GDM1 (cell line): Measurements from ENCODE around the gene CORT.
"Not testable (repeated sequence)": the region's sequence is repeated elsewhere in the genome, so short reads cannot be mapped to it uniquely, and the experiment has no call there.

Source experiments
- DNase-seq: peaks from one replicate; lab custom pipeline; 2025; lab: John Stamatoyannopoulos, UW

Gene CORT, protein sequence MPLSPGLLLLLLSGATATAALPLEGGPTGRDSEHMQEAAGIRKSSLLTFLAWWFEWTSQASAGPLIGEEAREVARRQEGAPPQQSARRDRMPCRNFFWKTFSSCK

DNA sequence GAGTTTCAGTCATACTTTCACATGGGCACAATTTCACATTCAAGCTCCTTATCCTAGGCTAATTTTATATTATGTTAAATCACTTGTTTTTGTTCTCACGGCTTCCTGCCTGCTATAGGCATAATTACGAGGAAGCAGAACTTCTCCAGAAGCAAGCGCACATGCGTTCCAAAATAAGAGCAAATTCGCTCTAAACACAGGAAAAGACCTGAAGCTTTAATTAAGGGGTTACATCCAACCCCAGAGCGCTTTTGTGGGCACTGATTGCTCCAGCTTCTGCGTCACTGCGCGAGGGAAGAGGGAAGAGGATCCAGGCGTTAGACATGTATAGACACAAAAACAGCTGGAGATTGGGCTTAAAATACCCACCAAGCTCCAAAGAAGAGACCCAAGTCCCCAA lies at the start of gene CORT:
TSS of gene CORT (plus strand) at position 281 of the 400 bp plus-strand sequence. CDS start 193 bp downstream, outside the sequence.
- no peak for DNase-seq

DNA sequence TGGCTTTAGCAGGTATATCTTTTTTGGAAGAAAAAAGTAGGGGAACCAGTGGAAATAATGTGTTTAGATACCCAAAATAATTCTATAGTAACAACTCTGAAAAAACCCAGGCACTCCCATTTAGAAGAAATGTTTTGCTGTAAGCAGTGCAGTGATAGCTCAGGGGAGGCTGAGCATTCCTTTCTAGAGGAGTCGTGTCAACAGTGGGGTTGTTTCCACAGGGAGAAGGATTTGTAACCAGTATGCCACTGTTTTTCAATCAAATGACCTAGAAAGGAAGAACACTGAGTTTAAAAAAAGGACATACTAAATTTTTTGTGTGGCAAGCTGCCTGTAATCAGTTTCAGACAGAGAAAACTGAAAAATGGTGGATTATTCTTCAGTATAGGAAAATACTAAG lies 48.5 kb upstream of the CORT start:
- no peak for DNase-seq

GRCh38 chr1:10402729-10403274 lies 47.0 kb upstream of the CORT start:
- no peak for DNase-seq

DNA sequence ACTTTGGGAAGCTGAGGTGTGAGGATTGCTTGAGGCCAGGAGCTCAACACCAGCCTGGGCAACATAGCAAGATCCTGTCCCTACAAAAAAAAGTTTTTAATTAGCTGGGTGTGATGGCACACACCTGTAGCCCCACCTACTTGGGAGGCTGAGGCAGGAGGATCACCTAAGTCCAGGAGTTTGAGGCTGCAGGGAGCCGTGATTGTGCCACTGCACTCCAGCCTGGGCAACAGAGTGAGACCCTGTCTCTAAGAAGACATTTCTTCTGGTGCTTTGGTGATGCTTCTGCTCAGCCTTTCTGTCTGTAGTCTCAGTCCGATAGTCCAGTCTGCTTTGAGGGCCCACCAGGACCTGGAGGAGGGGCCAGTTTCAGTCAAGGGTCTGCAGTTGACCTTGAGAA lies 42.6 kb upstream of the CORT start:
- DNase-seq, result no peak

DNA sequence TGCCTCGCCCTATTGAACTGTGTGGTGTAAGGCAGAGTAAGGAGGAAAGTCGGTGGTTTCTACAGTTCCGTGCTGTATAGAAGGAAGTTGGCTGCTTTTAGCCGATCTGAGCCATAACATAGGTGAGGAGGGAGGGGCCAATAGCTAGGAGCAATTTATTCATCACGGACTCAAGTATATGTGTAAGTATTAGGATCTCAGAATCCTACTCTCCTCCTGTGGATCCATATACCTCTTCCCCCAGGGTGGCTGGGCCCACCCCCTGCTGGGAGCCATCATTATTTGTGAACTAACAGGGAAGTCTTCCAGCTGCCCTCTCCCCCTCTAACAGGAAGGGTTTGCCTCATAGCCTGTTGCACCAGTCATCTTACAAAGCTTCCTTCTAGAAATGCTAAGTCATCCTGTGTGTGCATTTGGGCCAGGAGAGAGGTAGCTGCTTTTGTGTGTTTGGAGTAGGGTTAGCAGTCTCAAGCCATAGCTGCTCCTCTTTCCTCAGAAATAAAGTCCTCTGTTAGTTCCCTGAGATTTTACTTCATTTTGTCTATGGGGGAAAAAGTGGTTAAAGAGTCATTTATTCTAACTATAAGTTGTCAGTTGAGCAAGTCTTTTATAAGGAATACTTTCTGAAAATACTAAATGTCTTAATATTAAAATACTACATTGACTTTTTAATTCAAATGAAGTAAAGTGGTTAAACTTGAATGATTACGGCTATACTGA lies 34.5 kb upstream of the CORT start:
- peak; percentile 87 for DNase-seq

GRCh38 chr1:10415967-10416366 lies 33.9 kb upstream of the CORT start:
- not testable (repeated sequence) for DNase-seq

- DNase-seq, result not testable (repeated sequence)
Observed at GRCh38 chr1:10418741-10419140, 31.1 kb upstream of the CORT start.

DNA sequence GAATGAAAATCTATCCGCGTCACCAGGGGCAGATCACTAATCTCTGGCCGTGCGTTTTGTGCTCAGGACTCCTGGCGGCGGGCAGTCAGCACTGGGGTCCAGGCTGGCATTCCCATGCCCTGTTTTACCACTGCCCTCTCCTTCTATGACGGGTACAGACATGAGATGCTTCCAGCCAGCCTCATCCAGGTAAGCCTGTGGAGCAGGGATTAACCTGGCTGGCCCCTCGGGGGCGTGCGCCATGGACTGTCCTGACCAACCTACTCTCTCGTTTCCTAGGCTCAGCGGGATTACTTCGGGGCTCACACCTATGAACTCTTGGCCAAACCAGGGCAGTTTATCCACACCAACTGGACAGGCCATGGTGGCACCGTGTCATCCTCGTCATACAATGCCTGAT lies 30.5 kb upstream of the CORT start:
- DNase-seq, result no peak

DNA sequence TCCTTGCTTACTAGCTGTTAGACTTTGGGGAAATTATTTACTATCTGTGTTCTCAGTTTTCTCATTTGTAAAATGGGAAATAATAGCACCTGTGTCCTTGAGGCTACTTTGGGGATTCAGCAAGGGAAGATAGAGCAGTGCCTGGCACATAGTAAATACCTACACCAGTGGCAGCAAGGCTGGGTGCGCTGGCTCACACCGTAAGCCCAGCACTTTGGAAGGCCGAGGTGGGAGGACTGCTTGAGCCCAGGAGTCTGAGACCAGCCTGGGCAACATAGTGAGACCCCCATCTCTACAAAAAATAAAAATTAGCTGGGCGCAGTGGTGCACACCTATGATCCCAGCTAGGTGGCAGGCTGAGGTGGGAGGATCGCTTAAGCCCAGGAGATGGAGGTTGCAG lies 28.2 kb upstream of the CORT start:
- no peak for DNase-seq

DNA sequence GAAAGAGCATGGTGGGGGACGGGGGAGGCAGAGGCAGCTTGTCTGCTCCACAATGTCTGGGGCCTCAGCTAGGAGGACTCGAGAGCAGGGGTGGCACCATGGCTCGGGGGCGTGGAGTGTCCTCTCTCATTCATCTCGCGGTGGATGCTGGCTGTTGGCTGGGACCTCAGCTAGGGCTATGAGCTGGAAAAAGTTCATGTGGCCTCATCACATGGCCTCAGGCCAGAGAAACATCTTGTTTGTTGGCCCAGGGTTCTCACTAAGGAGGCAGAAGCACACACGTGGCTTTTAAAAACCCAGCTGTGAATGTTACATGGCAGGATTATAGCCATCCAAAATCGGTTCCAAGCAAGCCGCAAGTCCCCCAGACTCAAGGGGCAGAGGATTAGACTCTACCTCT lies 25.8 kb upstream of the CORT start:
- no peak for DNase-seq

DNA sequence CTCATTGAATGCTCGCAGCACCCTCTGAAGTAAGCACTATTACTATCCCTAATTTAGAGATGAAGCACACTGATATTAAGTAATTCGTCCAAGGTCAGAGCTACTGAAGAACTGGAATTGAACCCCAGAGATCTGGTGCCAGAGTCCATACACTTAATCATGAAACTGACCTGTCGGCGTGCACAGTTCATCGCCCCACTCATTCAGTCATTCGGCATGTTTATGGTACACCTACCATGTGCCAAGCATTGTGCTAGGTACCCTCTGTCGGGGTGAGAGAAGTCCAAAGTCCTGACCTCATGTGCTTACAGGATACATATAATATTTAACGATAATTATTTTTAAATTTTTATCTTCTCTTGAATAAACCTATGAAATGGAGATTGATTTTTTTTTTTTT lies 25.2 kb upstream of the CORT start:
- no peak for DNase-seq

DNA sequence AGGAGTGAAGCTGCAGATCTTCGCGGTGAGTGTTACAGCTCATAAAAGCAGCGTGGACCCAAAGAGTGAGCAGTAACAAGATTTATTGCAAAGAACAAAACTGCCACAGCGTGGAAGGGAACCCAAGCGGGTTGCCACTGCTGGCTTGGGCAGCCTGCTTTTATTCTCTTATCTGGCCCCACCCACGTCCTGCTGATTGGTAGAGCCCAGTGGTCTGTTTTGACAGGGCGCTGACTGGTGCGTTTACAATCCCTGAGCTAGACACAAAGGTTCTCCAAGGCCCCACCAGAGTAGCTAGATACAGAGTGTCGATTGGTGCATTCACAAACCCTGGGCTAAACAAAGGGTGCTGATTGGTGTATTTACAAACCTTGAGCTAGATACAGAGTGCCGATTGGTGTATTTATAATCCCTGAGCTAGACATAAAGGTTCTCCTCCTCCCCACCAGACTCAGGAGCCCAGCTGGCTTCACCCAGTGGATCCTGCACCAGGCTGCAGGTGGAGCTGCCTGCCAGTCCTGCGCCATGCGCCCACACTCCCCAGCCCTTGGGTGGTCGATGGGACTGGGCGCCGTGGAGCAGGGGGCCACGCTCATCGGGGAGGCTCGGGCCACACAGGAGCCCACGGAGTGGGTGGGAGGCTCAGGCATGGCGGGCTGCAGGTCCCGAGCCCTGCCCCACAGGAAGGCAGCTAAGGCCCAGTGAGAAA lies 23.9 kb upstream of the CORT start:
- not testable (repeated sequence) for DNase-seq

GRCh38 chr1:10426535-10426848 lies 23.3 kb upstream of the CORT start:
- not testable (repeated sequence) for DNase-seq

DNA sequence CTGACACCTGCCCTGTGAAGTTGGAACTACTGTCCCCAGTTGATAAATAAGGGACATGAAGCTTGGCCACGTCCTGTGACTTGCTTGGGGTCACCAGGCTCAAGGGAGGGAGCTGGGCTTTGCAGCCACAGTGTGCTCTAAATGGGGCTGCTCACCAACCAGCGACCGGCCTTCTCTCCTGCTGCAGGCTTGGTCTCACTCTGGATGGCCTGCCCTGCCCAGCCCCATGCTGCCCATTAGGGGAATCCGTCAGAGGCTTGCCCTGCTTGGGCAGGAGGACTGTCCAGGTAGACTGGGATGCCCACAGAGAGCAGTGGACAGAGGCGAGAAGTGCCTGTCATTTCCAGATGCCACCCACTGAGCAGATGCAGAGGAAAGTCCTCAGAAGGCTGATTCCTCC lies 20.8 kb upstream of the CORT start:
- DNase-seq, result no peak

DNA sequence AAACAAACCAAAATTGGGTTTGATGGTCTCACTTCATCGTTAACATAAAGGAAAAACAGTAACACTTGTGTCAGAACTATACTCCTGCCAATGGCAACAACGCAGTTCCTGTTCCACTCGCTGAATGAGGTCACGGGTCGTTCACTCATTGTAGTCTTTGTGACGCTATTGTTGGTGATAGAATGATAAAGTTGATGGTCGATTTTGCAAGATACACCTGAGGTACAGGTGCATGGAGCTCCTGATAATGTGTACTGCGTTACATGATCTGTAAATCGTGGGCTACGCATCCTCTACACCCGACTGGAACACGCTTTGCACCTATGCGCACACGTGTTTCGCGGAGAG lies 20.0 kb upstream of the CORT start:
- no peak for DNase-seq

- peak; percentile 79 for DNase-seq
Observed at GRCh38 chr1:10430216-10431069, 19.4 kb upstream of the CORT start, which contains the start of gene CENPS. TSS of gene CENPS (plus strand) at chr1:10430433. CDS start at chr1:10430518, 85 bp downstream.

- no peak for DNase-seq
Observed at GRCh38 chr1:10431070-10431730, 18.6 kb upstream of the CORT start.

DNA sequence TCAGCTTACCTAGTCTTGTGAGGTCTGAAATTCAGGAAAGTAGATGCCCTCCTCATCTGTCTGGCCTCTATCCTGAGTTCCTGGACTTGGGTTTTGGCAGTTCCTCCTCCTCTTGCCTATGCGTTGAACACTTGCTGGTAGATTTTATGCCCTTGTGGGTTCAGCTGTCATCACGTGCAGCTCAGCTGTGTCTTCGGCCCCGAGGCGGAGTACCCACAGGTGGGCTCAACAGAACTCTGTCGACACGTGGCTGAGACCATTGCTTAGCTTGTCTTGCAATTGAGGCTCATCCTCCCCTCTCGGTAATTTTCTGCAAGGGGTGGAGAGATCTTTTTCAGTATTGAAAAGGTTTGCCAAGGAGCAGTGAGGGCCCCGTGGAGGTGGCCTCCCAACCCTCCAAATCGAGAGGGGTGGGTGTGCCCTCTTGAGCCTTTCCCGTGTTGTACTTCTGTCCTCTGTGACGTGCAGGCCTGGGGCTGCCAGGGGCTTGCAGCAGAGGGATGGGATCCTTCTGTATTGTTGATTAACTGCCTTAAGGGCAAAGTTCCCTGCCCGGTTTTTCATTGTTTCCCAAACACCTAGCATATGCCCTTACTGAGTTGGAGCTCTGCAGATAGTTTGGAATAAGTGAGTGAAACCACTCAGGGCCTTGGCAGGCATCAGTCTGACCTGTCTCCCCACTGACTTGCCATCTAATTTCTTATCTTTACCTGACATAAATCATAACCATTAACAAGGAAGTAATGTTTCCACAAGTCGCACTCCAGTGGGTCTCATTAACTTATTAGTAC lies 16.7 kb upstream of the CORT start:
- no peak for DNase-seq

DNA sequence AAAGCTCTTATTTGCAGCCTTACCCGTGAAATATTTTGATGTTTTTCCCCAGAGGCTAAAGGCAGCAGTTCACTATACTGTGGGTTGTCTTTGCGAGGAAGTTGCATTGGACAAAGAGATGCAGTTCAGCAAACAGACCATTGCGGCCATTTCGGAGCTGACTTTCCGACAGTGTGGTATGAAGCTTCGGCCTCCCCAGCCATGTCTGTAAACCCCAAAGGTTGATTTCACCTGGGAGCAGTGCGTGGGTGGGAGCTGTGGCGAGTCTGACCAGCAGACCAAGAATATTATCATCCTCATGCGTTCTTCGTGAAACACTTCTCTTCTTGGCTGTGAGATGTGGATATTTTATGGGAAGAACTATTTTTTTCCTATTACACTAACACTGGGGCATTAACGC lies 16.0 kb upstream of the CORT start:
- DNase-seq, result no peak

- DNase-seq, result no peak
Observed at GRCh38 chr1:10434590-10434989, 15.2 kb upstream of the CORT start.

- no peak for DNase-seq
Observed at GRCh38 chr1:10437052-10437451, 12.8 kb upstream of the CORT start.
